A549 (cell line): ENCODE results near the gene KDM1B. TPM values are rescaled to one million over a fixed set of nuclear protein-coding genes. Genes with fewer than 3 reads are reported as not detected.

Experiments
- ATAC-seq, 2 experiments: fragments of 200-7000 bp in 1 of 2; fragments of >200 bp in 1 of 2; cut with Nextera tagmentation in 1 of 2; cut with Tn5 transposase in 1 of 2; 3 replicates each; pipeline versions ENCODE4 v1.8.0 to v1.9.1; 2018 to 2020; ENCODE audit warnings: mild to moderate bottlenecking in 1 of 2, moderate library complexity in 1 of 2
- CTCF ChIA-PET: fragments of 300-600 bp; sonication (Branson Sonifier 250); formaldehyde crosslinking; extraction: SDS; loops from one replicate; lab custom pipeline; 2021; ENCODE audit warnings: antibody characterized with exemption, inconsistent platforms; lab: Yijun Ruan, JAX
- POLR2A ChIA-PET: fragments of 350-600 bp; formaldehyde crosslinking; extraction: SDS; loops from one replicate; lab custom pipeline; 2021; ENCODE audit warnings: antibody characterized with exemption, inconsistent platforms; lab: Yijun Ruan, JAX
- DNase-seq, 2 experiments: peaks; one replicate each; pipeline versions ENCODE4 v3.0.0 to v3.0.0-alpha.2; 2011 to 2016; ENCODE audit warnings: low read depth in 1 of 2, low spot score in 1 of 2
- FAIRE-seq: peaks from 2 replicates; lab custom pipeline; 2011; peaks lifted over from hg19 to GRCh38; lab: Jason Lieb, UNC
- H3K27ac ChIP-seq, 2 experiments: fragments of >200 bp; sonication (Bioruptor Twin); formaldehyde crosslinking; 3 replicates each; pipeline ENCODE4 v1.5.1; 2016 to 2017
- H3K4me1 ChIP-seq: fragments of >200 bp; sonication (Bioruptor Twin); formaldehyde crosslinking; 3 replicates; pipeline ENCODE4 v1.6.1; 2016
- H3K4me2 ChIP-seq: fragments of >200 bp; sonication (Bioruptor Twin); formaldehyde crosslinking; 3 replicates; pipeline ENCODE4 v1.6.1; 2016
- H3K4me3 ChIP-seq: fragments of >200 bp; sonication (Bioruptor Twin); formaldehyde crosslinking; 3 replicates; pipeline ENCODE4 v1.5.1; 2016
- H3K9me3 ChIP-seq: fragments of >200 bp; sonication (Bioruptor Twin); formaldehyde crosslinking; 3 replicates; pipeline ENCODE4 v1.6.1; 2016
- BHLHE40 ChIP-seq: IDR thresholded peaks from 2 replicates; pipeline ENCODE4 v1.6.1; 2012; ENCODE audit warnings: low read depth, low read length, inconsistent platforms
- CBX8 ChIP-seq: fragments of 200-600 bp; sonication (generic); IDR thresholded peaks from 2 replicates; pipeline ENCODE4 v1.6.1; 2016
- CEBPB ChIP-seq, 2 experiments: fragments of >200 bp in 1 of 2; sonication (Bioruptor Twin) in 1 of 2; formaldehyde crosslinking in 1 of 2; IDR thresholded peaks; 2 replicates each; pipeline ENCODE4 v1.6.1; 2012 to 2016
- CHD2 ChIP-seq: fragments of 150-350 bp; IDR thresholded peaks from 2 replicates; pipeline ENCODE4 v1.6.1; 2014; ENCODE audit warnings: low read length; ENCODE audit not compliant: partially characterized antibody
- CHD4 ChIP-seq: fragments of 200-600 bp; sonication (generic); IDR thresholded peaks from 2 replicates; pipeline ENCODE4 v1.6.1; 2016; ENCODE audit warnings: antibody characterized with exemption, mild to moderate bottlenecking, borderline replicate concordance
- EHF ChIP-seq: fragments of 250-450 bp; sonication (Bioruptor Pico); IDR thresholded peaks from 2 replicates; pipeline ENCODE4 v1.5.0; 2020; ENCODE audit warnings: mild to moderate bottlenecking
- EHMT2 ChIP-seq: fragments of 200-600 bp; sonication (generic); IDR thresholded peaks from 2 replicates; pipeline ENCODE4 v1.6.1; 2016; ENCODE audit warnings: antibody characterized with exemption, low read depth, mild to moderate bottlenecking, moderate library complexity
- FOSL2 ChIP-seq, 2 experiments: fragments of 450-650 bp in 1 of 2; fragments of >200 bp in 1 of 2; sonication (Bioruptor Twin) in 1 of 2; formaldehyde crosslinking; IDR thresholded peaks; 2 replicates each; pipeline versions ENCODE4 v1.5.0 to v1.6.1; 2016 to 2020; ENCODE audit warnings: mild to moderate bottlenecking in 1 of 2, moderate library complexity in 1 of 2
- GATA3 ChIP-seq: IDR thresholded peaks from 2 replicates; pipeline ENCODE4 v1.6.1; 2012; ENCODE audit warnings: borderline replicate concordance
- HDAC2 ChIP-seq: fragments of 200-600 bp; sonication (generic); IDR thresholded peaks from 2 replicates; pipeline ENCODE4 v1.6.1; 2016
- HOXB5 ChIP-seq: fragments of 250-450 bp; sonication (Bioruptor Pico); IDR thresholded peaks from 2 replicates; pipeline ENCODE4 v1.5.0; 2020; ENCODE audit warnings: mild to moderate bottlenecking, moderate library complexity
- JUN ChIP-seq, 2 experiments: fragments of >200 bp; sonication (Bioruptor Twin); formaldehyde crosslinking; IDR thresholded peaks; 2 replicates in 1 of 2; 3 replicates in 1 of 2; pipeline ENCODE4 v1.6.1; 2016 to 2017
- JUNB ChIP-seq: fragments of >200 bp; sonication (Bioruptor Twin); formaldehyde crosslinking; IDR thresholded peaks from 2 replicates; pipeline ENCODE4 v1.6.1; 2016
- KDM1A ChIP-seq: fragments of 200-600 bp; sonication (generic); IDR thresholded peaks from 2 replicates; pipeline ENCODE4 v1.6.1; 2016; ENCODE audit warnings: low read depth, mild to moderate bottlenecking
- MYC ChIP-seq: IDR thresholded peaks from 2 replicates; pipeline ENCODE4 v1.6.1; 2012; ENCODE audit warnings: mild to moderate bottlenecking, inconsistent platforms, low read length, improper control_type of control experiment, borderline replicate concordance
- NFE2L2 ChIP-seq: fragments of 150-350 bp; conservative IDR thresholded peaks from 2 replicates; pipeline ENCODE4 v1.6.1; 2014; ENCODE audit warnings: low read length
- NPAS2 ChIP-seq: fragments of 250-450 bp; sonication (Bioruptor Pico); IDR thresholded peaks from 2 replicates; pipeline ENCODE4 v1.8.0; 2022; ENCODE audit warnings: mild to moderate bottlenecking, moderate library complexity, borderline replicate concordance
- PHF8 ChIP-seq: fragments of 200-600 bp; sonication (generic); IDR thresholded peaks from 2 replicates; pipeline ENCODE4 v1.6.1; 2016; ENCODE audit warnings: low read depth, mild to moderate bottlenecking, antibody characterized with exemption, moderate library complexity, borderline replicate concordance
- POLR2A ChIP-seq: IDR thresholded peaks from 2 replicates; pipeline ENCODE4 v1.6.1; 2012; ENCODE audit warnings: mild to moderate bottlenecking, low read length
- POLR2AphosphoS2 ChIP-seq: conservative IDR thresholded peaks from 2 replicates; pipeline ENCODE4 v1.6.1; 2012; ENCODE audit warnings: low read length, improper control_type of control experiment, inconsistent platforms
- RARB ChIP-seq: fragments of 250-450 bp; sonication (Bioruptor Pico); IDR thresholded peaks from 2 replicates; pipeline ENCODE4 v1.8.0; 2021; ENCODE audit warnings: mild to moderate bottlenecking, moderate library complexity
- RCOR1 ChIP-seq: fragments of 150-350 bp; IDR thresholded peaks from 2 replicates; pipeline ENCODE4 v1.6.1; 2014; ENCODE audit warnings: antibody characterized with exemption, low read length, low read depth
- RNF2 ChIP-seq: fragments of 200-600 bp; sonication (generic); IDR thresholded peaks from 2 replicates; pipeline ENCODE4 v1.6.1; 2016; ENCODE audit warnings: low read depth, mild to moderate bottlenecking, antibody characterized with exemption, moderate library complexity, borderline replicate concordance
- SMC3 ChIP-seq: fragments of >200 bp; sonication (Bioruptor Twin); formaldehyde crosslinking; IDR thresholded peaks from 3 replicates; pipeline ENCODE4 v1.6.1; 2018; ENCODE audit warnings: inconsistent platforms
- TP53 ChIP-seq: fragments of 250-450 bp; sonication (Bioruptor Pico); IDR thresholded peaks from 2 replicates; pipeline ENCODE4 v1.5.0; 2021; ENCODE audit warnings: mild to moderate bottlenecking, moderate library complexity
- ZC3H11A ChIP-seq: fragments of 450-650 bp; IDR thresholded peaks from 2 replicates; pipeline ENCODE4 v1.6.1; 2014; ENCODE audit warnings: antibody characterized with exemption, mild to moderate bottlenecking
- ZNF302 ChIP-seq: fragments of 250-450 bp; sonication (Bioruptor Pico); IDR thresholded peaks from 2 replicates; pipeline ENCODE4 v1.9.0; 2021; ENCODE audit warnings: inconsistent platforms, mild to moderate bottlenecking, moderate library complexity
- ZSCAN20 ChIP-seq: fragments of 250-450 bp; sonication (Bioruptor Pico); IDR thresholded peaks from 2 replicates; pipeline ENCODE4 v1.8.0; 2022; ENCODE audit warnings: mild to moderate bottlenecking, moderate library complexity
- WGBS: methylation state at CpG from one replicate; pipeline ENCODE4 v1.1.6; 2017; ENCODE audit errors: missing lambda C conversion rate; 5-methylcytosine and 5-hydroxymethylcytosine counted together
- polyA plus RNA-seq, 4 experiments: library from polyadenylated mRNA; depleted of rRNA in 3 of 4; stranded (reverse); fragments of >200 nt; fragmentation: RNase III in 1 of 4; extraction: RNeasy Plus Mini Kit Qiagen cat#74134 plus additional on column Dnase treatment in 1 of 4; gene quantifications; 2 replicates in 3 of 4; 3 replicates in 1 of 4; pipeline ENCODE4 v1.2.3, GENCODE V29; 2011 to 2017
- TF ChIP-seq, protein P1 (sequence below): fragments of 200-600 bp; sonication (generic); IDR thresholded peaks from 2 replicates; pipeline ENCODE4 v1.6.1; 2016; ENCODE audit warnings: antibody characterized with exemption, mild to moderate bottlenecking, moderate library complexity
- TF ChIP-seq, protein P2 (sequence below): fragments of 250-450 bp; sonication (Bioruptor Pico); IDR thresholded peaks from 2 replicates; pipeline ENCODE4 v1.5.0; 2021; ENCODE audit warnings: mild to moderate bottlenecking, moderate library complexity, borderline replicate concordance
- TF ChIP-seq, protein P3 (sequence below): fragments of 250-450 bp; sonication (Bioruptor Pico); IDR thresholded peaks from 2 replicates; pipeline ENCODE4 v1.5.0; 2020; ENCODE audit warnings: low read depth, mild to moderate bottlenecking, moderate library complexity

Gene KDM1B
- polyA plus RNA-seq, 2 of the 4 experiments (the other 2 are of a cell fraction): 11.0 to 14.9 TPM

DNA sequence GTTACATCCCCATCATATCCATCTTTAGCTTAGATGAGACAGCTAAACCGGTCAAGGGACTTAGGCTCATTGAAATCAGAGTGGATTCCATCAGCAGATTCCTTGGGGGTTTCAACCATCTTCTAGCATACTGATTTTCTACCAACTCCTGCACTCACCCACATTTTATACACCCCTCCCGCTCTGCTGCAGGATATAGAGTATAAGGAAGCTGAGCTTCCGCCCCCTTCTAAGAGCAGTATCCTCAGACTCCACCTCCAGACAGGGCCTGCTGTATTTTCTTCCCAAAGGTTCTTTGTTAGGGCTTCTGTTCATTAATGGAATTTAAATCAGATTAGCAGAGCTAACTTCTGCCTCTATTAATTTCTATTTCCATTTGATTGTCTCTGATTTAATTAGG is 22.9 kb upstream of the KDM1B start:
- Histone ChIP-seq H3K4me3 (no peak overlapping the region), H3K27ac (no peak overlapping the region), H3K9me3 (no peaks in the 10 kb centered on the region), H3K4me2 (no peak overlapping the region), H3K4me1 (no peaks in the 10 kb centered on the region)
- ChIA-PET CTCF (no interaction called here), POLR2A (no interaction called here)
- ATAC-seq (no peak), DNase-seq (no peak), FAIRE-seq (no peak)
- TF ChIP-seq RNF2 (no peak), HDAC2 (no peak), TP53 (CRISPR knock-in tag) (no peak), HOXB5 (CRISPR knock-in tag) (no peak), NFE2L2 (no peak), EHF (CRISPR knock-in tag) (no peak), JUNB (no peak), GATA3 (no peak), CHD2 (no peak), ZNF302 (CRISPR knock-in tag) (no peak), JUN (IDR thresholded peaks at IDR 0.05) (no peak), CEBPB (IDR thresholded peaks at IDR 0.05) (no peak), CHD4 (no peak), ZSCAN20 (CRISPR knock-in tag) (no peak), EHMT2 (no peak), PHF8 (no peak)
- 97% methylated on average over 3 of the region's 3 CpGs for WGBS

DNA sequence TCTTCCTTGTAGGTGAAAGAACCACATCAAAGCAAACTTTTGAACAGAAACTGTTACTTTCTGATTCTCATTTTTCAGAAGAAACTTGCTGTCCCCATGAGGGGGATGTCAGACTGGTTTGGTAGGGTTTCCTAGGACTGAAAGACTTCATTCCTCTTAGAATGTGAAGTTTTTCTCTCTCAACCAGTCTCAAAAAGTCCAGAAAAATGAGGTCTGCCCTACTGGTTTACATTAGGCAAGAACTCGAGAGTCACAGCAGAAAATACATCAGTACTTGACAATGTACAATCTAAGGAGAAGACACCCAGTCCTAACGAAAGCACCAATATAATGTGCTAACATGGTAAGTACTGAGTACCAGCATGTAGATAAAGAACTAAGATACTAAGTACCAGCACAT is 20.1 kb upstream of the KDM1B start:
- no peak for DNase-seq
- Histone ChIP-seq H3K4me2 (no peak overlapping the region), H3K4me1 (no peaks in the 10 kb centered on the region), H3K27ac (no peak overlapping the region), H3K4me3 (no peak overlapping the region), H3K9me3 (no peaks in the 10 kb centered on the region)
- 93% methylated on average over 2 of the region's 2 CpGs for WGBS
- POLR2A ChIA-PET: no interaction called here
- CTCF ChIA-PET: interaction anchor here (1.6 kb wide), 1 partner anchor 12 kb away, joined by 6 read pairs; no protein-coding TSS in a partner anchor
- TF ChIP-seq ZC3H11A (no peak), HOXB5 (CRISPR knock-in tag) (no peak), CBX8 (no peak), SMC3 (no peak), FOSL2 (IDR thresholded peaks at IDR 0.05) (no peak), FOSL2 (CRISPR knock-in tag; IDR thresholded peaks at IDR 0.05) (no peak), POLR2AphosphoS2 (no peak), KDM1A (no peak), BHLHE40 (no peak), ZSCAN20 (CRISPR knock-in tag) (no peak)
- TF ChIP-seq, protein P1, sequence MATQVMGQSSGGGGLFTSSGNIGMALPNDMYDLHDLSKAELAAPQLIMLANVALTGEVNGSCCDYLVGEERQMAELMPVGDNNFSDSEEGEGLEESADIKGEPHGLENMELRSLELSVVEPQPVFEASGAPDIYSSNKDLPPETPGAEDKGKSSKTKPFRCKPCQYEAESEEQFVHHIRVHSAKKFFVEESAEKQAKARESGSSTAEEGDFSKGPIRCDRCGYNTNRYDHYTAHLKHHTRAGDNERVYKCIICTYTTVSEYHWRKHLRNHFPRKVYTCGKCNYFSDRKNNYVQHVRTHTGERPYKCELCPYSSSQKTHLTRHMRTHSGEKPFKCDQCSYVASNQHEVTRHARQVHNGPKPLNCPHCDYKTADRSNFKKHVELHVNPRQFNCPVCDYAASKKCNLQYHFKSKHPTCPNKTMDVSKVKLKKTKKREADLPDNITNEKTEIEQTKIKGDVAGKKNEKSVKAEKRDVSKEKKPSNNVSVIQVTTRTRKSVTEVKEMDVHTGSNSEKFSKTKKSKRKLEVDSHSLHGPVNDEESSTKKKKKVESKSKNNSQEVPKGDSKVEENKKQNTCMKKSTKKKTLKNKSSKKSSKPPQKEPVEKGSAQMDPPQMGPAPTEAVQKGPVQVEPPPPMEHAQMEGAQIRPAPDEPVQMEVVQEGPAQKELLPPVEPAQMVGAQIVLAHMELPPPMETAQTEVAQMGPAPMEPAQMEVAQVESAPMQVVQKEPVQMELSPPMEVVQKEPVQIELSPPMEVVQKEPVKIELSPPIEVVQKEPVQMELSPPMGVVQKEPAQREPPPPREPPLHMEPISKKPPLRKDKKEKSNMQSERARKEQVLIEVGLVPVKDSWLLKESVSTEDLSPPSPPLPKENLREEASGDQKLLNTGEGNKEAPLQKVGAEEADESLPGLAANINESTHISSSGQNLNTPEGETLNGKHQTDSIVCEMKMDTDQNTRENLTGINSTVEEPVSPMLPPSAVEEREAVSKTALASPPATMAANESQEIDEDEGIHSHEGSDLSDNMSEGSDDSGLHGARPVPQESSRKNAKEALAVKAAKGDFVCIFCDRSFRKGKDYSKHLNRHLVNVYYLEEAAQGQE: no peak
- ATAC-seq: no peak
- no peak for FAIRE-seq

DNA sequence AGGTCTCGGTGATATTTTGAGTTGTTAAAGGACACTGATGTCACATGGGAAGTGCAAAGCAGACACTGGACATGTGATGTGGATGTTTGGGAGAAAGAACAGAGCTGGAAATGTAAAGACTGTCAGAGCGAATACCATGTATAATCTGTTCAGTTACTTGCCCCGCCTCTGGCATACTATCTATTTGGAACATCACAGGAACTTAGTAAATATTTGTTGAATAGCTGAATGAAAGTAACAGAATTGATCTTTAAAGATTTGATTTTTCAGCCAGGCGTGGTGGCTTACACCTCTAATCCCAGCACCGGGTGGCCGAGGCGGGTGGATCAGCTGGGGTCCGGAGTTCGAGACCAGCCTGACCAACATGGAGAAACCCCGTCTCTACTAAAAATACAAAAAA is 19.0 kb upstream of the KDM1B start:
- WGBS: 94% methylated on average over 10 of the region's 10 CpGs
- no peak overlapping the region for H3K4me2 ChIP-seq
- no peaks in the 10 kb centered on the region for H3K4me1 ChIP-seq
- CTCF ChIA-PET: interaction anchor here (0.7 kb wide), 1 partner anchor 44 kb away, joined by 6 read pairs; no protein-coding TSS in a partner anchor
- TF ChIP-seq MYC (no peak), NPAS2 (CRISPR knock-in tag) (no peak), RARB (CRISPR knock-in tag) (no peak), PHF8 (no peak), RNF2 (no peak), POLR2A (no peak), JUNB (no peak), RCOR1 (no peak), TP53 (CRISPR knock-in tag) (no peak), ZSCAN20 (CRISPR knock-in tag) (no peak), FOSL2 (IDR thresholded peaks at IDR 0.05) (no peak), FOSL2 (CRISPR knock-in tag; IDR thresholded peaks at IDR 0.05) (no peak), ZC3H11A (no peak), NFE2L2 (no peak)
- TF ChIP-seq, protein P2, sequence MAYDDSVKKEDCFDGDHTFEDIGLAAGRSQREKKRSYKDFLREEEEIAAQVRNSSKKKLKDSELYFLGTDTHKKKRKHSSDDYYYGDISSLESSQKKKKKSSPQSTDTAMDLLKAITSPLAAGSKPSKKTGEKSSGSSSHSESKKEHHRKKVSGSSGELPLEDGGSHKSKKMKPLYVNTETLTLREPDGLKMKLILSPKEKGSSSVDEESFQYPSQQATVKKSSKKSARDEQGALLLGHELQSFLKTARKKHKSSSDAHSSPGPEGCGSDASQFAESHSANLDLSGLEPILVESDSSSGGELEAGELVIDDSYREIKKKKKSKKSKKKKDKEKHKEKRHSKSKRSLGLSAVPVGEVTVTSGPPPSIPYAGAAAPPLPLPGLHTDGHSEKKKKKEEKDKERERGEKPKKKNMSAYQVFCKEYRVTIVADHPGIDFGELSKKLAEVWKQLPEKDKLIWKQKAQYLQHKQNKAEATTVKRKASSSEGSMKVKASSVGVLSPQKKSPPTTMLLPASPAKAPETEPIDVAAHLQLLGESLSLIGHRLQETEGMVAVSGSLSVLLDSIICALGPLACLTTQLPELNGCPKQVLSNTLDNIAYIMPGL (CRISPR knock-in tag): no peak
- TF ChIP-seq, protein P3, sequence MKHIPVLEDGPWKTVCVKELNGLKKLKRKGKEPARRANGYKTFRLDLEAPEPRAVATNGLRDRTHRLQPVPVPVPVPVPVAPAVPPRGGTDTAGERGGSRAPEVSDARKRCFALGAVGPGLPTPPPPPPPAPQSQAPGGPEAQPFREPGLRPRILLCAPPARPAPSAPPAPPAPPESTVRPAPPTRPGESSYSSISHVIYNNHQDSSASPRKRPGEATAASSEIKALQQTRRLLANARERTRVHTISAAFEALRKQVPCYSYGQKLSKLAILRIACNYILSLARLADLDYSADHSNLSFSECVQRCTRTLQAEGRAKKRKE (CRISPR knock-in tag): no peak
- DNase-seq (no peak), FAIRE-seq (no peak), ATAC-seq (no peak)
- H3K27ac ChIP-seq: no peak overlapping the region
- POLR2A ChIA-PET: no interaction called here
- no peaks in the 10 kb centered on the region for H3K9me3 ChIP-seq
- no peak overlapping the region for H3K4me3 ChIP-seq
